IMR-90 (cell line): ENCODE results near the gene INPP5A. TPM values are rescaled to one million over a fixed set of nuclear protein-coding genes. Genes with fewer than 3 reads are reported as not detected.

Experiments
- ATAC-seq: fragments of 200-7000 bp; cut with Tn5 transposase; 2 replicates; pipeline ENCODE4 v1.9.1; 2020; ENCODE audit warnings: low read depth, mild to moderate bottlenecking, moderate library complexity
- BruUV-seq: library from RNA; stranded (reverse); fragments of 400-500 nt; replicated peaks from 2 replicates; lab custom pipeline; 2021; lab: Mats Ljungman, UMichigan
- CTCF ChIA-PET: fragments of 300-600 bp; formaldehyde crosslinking; extraction: SDS; loops from one replicate; lab custom pipeline; 2021; ENCODE audit warnings: antibody characterized with exemption; lab: Yijun Ruan, JAX
- POLR2A ChIA-PET: fragments of 300-600 bp; sonication (Branson Sonifier 250); formaldehyde crosslinking; loops from one replicate; lab custom pipeline; 2022; ENCODE audit warnings: antibody characterized with exemption; ENCODE audit not compliant: unreplicated experiment; lab: Charles Lee
- DNase-seq: peaks from one replicate; pipeline ENCODE4 v3.0.0; 2013
- H2AFZ ChIP-seq: replicated peaks from 2 replicates; pipeline ENCODE3; 2013; ENCODE audit warnings: low read length, mild to moderate bottlenecking; ENCODE audit not compliant: poor library complexity
- H2AK5ac ChIP-seq: 2 replicates; pipeline ENCODE4 v1.6.1; 2013; ENCODE audit warnings: low read depth, low read length, inconsistent platforms
- H2AK9ac ChIP-seq: replicated peaks from 2 replicates; pipeline ENCODE3; 2013; ENCODE audit warnings: mild to moderate bottlenecking, low read depth, low read length, moderate library complexity; ENCODE audit not compliant: poor library complexity
- H2BK120ac ChIP-seq: 2 replicates; pipeline ENCODE4 v1.6.1; 2013; ENCODE audit warnings: low read depth, low read length, inconsistent platforms
- H2BK15ac ChIP-seq: 3 replicates; pipeline ENCODE4 v1.6.1; 2013; ENCODE audit warnings: low read depth, low read length, inconsistent platforms
- H2BK20ac ChIP-seq: 2 replicates; pipeline ENCODE4 v1.6.1; 2013; ENCODE audit warnings: low read depth, mild to moderate bottlenecking, inconsistent platforms, low read length, moderate library complexity
- H2BK5ac ChIP-seq: 2 replicates; pipeline ENCODE4 v1.6.1; 2013; ENCODE audit warnings: mild to moderate bottlenecking, low read depth, low read length, inconsistent platforms; ENCODE audit not compliant: poor library complexity, severe bottlenecking
- H3K14ac ChIP-seq: replicated peaks from 2 replicates; pipeline ENCODE4 v1.6.1; 2013; ENCODE audit warnings: low read depth, low read length, inconsistent platforms
- H3K18ac ChIP-seq: 2 replicates; pipeline ENCODE4 v1.6.1; 2013; ENCODE audit warnings: low read depth, low read length, control low read depth
- H3K23ac ChIP-seq: 2 replicates; pipeline ENCODE4 v1.6.1; 2013; ENCODE audit warnings: low read depth, low read length, inconsistent platforms
- H3K27ac ChIP-seq: 2 replicates; pipeline ENCODE4 v1.5.1; 2013; ENCODE audit warnings: mild to moderate bottlenecking, control low read depth, low read length; ENCODE audit not compliant: insufficient read depth
- H3K27me3 ChIP-seq: 2 replicates; pipeline ENCODE4 v1.6.1; 2013; ENCODE audit warnings: low read length; ENCODE audit not compliant: control insufficient read depth, insufficient read depth
- H3K36me3 ChIP-seq: 2 replicates; pipeline ENCODE4 v1.6.1; 2013; ENCODE audit warnings: low read length, mixed read lengths; ENCODE audit not compliant: control insufficient read depth, insufficient read depth
- H3K4ac ChIP-seq: 2 replicates; pipeline ENCODE4 v1.6.1; 2013; ENCODE audit warnings: low read depth, low read length, inconsistent platforms
- H3K4me1 ChIP-seq: 2 replicates; pipeline ENCODE4 v1.6.1; 2013; ENCODE audit warnings: low read length, mixed read lengths; ENCODE audit not compliant: control insufficient read depth, insufficient read depth
- H3K4me2 ChIP-seq: 2 replicates; pipeline ENCODE4 v1.6.1; 2013; ENCODE audit warnings: low read depth, mild to moderate bottlenecking, control low read depth, low read length, moderate library complexity
- H3K4me3 ChIP-seq: 2 replicates; pipeline ENCODE4 v1.5.1; 2013; ENCODE audit warnings: low read depth, mild to moderate bottlenecking, control low read depth, low read length, moderate library complexity; ENCODE audit not compliant: insufficient read depth
- H3K56ac ChIP-seq: 2 replicates; pipeline ENCODE4 v1.6.1; 2013; ENCODE audit warnings: low read length, inconsistent platforms; ENCODE audit not compliant: insufficient read depth; ENCODE audit errors: extremely low read depth
- H3K79me1 ChIP-seq, 2 experiments: 2 replicates each; pipeline ENCODE4 v1.6.1; 2013; ENCODE audit warnings: low read length in 2 of 2, inconsistent platforms in 1 of 2, low read depth in 1 of 2
- H3K9ac ChIP-seq: 2 replicates; pipeline ENCODE4 v1.6.1; 2013; ENCODE audit warnings: low read depth, low read length, control low read depth
- H3K9me1 ChIP-seq: 2 replicates; pipeline ENCODE4 v1.6.1; 2013; ENCODE audit warnings: low read length, inconsistent platforms; ENCODE audit not compliant: insufficient read depth
- H3K9me3 ChIP-seq: 2 replicates; pipeline ENCODE4 v1.6.1; 2013; ENCODE audit warnings: low read length; ENCODE audit not compliant: control insufficient read depth, insufficient read depth
- H4K20me1 ChIP-seq: 2 replicates; pipeline ENCODE4 v1.6.1; 2013; ENCODE audit warnings: low read length, inconsistent platforms; ENCODE audit not compliant: insufficient read depth
- H4K5ac ChIP-seq: 2 replicates; pipeline ENCODE4 v1.6.1; 2013; ENCODE audit warnings: mild to moderate bottlenecking, low read depth, low read length, control low read depth
- H4K8ac ChIP-seq, 2 experiments: 2 replicates each; pipeline ENCODE4 v1.6.1; 2013; ENCODE audit warnings: low read depth in 2 of 2, low read length in 2 of 2, control low read depth in 1 of 2, inconsistent platforms in 1 of 2
- H4K91ac ChIP-seq: 2 replicates; pipeline ENCODE4 v1.6.1; 2013; ENCODE audit warnings: low read depth, low read length, inconsistent platforms; ENCODE audit not compliant: insufficient read depth
- BHLHE40 ChIP-seq: fragments of 150-350 bp; IDR thresholded peaks from 2 replicates; pipeline ENCODE4 v1.6.1; 2016; ENCODE audit warnings: mild to moderate bottlenecking, low read depth, low read length
- CEBPB ChIP-seq: IDR thresholded peaks from 2 replicates; pipeline ENCODE4 v1.6.1; 2012; ENCODE audit warnings: low read depth, low read length, improper control_type of control experiment
- FOS ChIP-seq: fragments of 150-350 bp; IDR thresholded peaks from 2 replicates; pipeline ENCODE4 v1.6.1; 2016; ENCODE audit warnings: low read depth, low read length
- MXI1 ChIP-seq: IDR thresholded peaks from 2 replicates; pipeline ENCODE4 v1.6.1; 2012; ENCODE audit warnings: low read depth, mild to moderate bottlenecking, low read length, moderate library complexity, borderline replicate concordance
- NFE2L2 ChIP-seq: fragments of 150-350 bp; IDR thresholded peaks from 2 replicates; pipeline ENCODE4 v1.6.1; 2016; ENCODE audit warnings: low read depth, mild to moderate bottlenecking, low read length
- POLR2A ChIP-seq: IDR thresholded peaks from 2 replicates; pipeline ENCODE4 v1.6.1; 2012; ENCODE audit warnings: mild to moderate bottlenecking, low read depth, low read length
- RAD21 ChIP-seq: IDR thresholded peaks from 2 replicates; pipeline ENCODE4 v1.6.1; 2012; ENCODE audit warnings: low read length, improper control_type of control experiment
- SMC3 ChIP-seq: fragments of 150-350 bp; IDR thresholded peaks from 2 replicates; pipeline ENCODE4 v1.6.1; 2016; ENCODE audit warnings: low read depth, mild to moderate bottlenecking, antibody characterized with exemption, low read length, moderate library complexity
- WGBS, 2 experiments: methylation state at CpG; one replicate each; pipeline versions ENCODE4 v1.1.5 to v1.1.7; 2013; ENCODE audit warnings: missing lambda C conversion rate in 2 of 2; ENCODE audit not compliant: insufficient read length in 1 of 2; ENCODE audit errors: extremely low coverage in 2 of 2; 5-methylcytosine and 5-hydroxymethylcytosine counted together
- dilution Hi-C: fragments of 300-500 bp; cut with HindIII; formaldehyde crosslinking; loops from one replicate; pipeline ENCODE4 v1.14.3; 2018; ENCODE audit warnings: low sequenced_read_pairs; ENCODE audit not compliant: unreplicated experiment
- in situ Hi-C: fragments of 300-500 bp; cut with MboI; formaldehyde crosslinking; loops from 3 replicates; pipeline ENCODE4 v1.14.3; 2019; ENCODE audit warnings: low sequenced_read_pairs, inconsistent platforms, mixed read lengths
- intact Hi-C: fragments of 100-400 bp; cut with micrococcal nuclease; formaldehyde crosslinking; loops from 2 replicates; pipeline ENCODE4 v1.10.0; 2022
- polyA plus RNA-seq, 3 experiments: library from polyadenylated mRNA; depleted of rRNA; stranded (reverse); fragments of >200 nt; gene quantifications; 2 replicates each; pipeline ENCODE4 v1.2.3, GENCODE V29; 2012; ENCODE audit warnings: low replicate concordance in 1 of 3
- total RNA-seq: library from RNA; depleted of rRNA; stranded (reverse); fragments of >200 nt; gene quantifications from 2 replicates; pipeline ENCODE4 v1.2.3, GENCODE V29; 2012
- TF ChIP-seq, protein P1 (sequence below): conservative IDR thresholded peaks from 2 replicates; pipeline ENCODE4 v1.5.1; 2012; ENCODE audit warnings: mild to moderate bottlenecking, low read depth, low read length, improper control_type of control experiment
- TF ChIP-seq, protein P2 (sequence below): fragments of 150-350 bp; IDR thresholded peaks from 2 replicates; pipeline ENCODE4 v1.6.1; 2017; ENCODE audit warnings: mild to moderate bottlenecking, antibody characterized with exemption, low read length, low read depth

Gene INPP5A
- total and polyA plus RNA-seq, 2 of the 4 experiments (the other 2 are of a cell fraction): 21.4 to 36.7 TPM

DNA sequence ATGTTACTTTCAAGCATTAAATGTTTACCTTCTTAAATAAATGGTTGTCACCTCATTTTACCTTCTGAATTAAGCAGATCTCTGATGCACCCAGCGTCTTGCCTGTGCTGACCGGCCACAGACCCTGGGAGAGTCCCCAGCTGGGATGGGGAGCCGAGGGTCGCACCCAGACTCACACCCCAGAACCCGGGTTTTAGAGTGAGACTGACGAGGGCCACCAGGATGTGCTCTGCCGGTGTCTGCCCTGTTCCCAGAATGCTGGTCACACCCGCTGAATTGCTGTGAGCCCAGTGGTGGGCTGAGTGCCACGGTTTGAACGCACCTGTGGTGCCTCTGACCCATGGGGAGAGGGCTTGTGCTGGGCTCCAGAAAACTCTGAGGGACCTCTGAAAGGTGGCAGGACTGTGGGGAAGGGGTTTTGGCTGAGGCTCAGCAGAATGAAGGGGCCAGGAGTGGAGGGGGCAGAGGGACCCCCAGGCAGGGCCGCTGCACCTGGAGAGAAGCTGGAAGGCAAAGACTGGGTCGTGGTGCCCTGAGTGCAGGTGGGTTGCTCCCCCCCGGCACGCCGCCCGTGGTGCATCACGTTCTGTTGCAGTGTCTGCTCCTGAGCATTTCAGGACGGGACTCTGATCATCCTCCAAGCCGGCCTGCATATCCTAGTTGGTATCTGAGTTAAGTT is 39.2 kb downstream of the INPP5A start:
- Histone ChIP-seq H4K91ac (no peak overlapping the region), H3K18ac (no peak overlapping the region), H3K9ac (no peak overlapping the region), H3K4me3 (no peak overlapping the region), H3K27ac (no peak overlapping the region), H2BK15ac (no peak overlapping the region), H3K9me1 (peaks cover 15% of the 10 kb centered on the region; the same call in 1 of the 2 replicates), H2BK5ac (no peak overlapping the region), H2AFZ (no peak overlapping the region), H2BK120ac (no peak overlapping the region), H3K9me3 (no peaks in the 10 kb centered on the region), H3K4me1 (peaks cover 19% of the 10 kb centered on the region), H4K8ac (no peak overlapping the region), H3K27me3 (peaks cover 2% of the 10 kb centered on the region; the same call in 1 of the 2 replicates), H3K56ac (no peak overlapping the region), H4K20me1 (peaks cover 90% of the 10 kb centered on the region), H3K23ac (no peak overlapping the region), H3K14ac (no peak overlapping the region), H3K4me2 (no peak overlapping the region), H3K79me1 (peaks cover 20 to 59% of the 10 kb centered on the region in 2 experiments), H2AK5ac (no peak overlapping the region), H2BK20ac (no peak overlapping the region), H2AK9ac (no peak overlapping the region), H3K36me3 (no peaks in the 10 kb centered on the region), H4K5ac (no peak overlapping the region), H3K4ac (no peak overlapping the region)
- ChIA-PET CTCF (no interaction called here), POLR2A (no interaction called here)
- no TSS peak for BruUV-seq
- in situ Hi-C loops: no loop called here
- WGBS, 2 experiments: 97% methylated on average over 6 of the region's 19 CpGs; no CpG with 5 or more reads in 1 of the 2 experiments
- DNase-seq (no peak), ATAC-seq (no peak)
- TF ChIP-seq FOS (no peak), BHLHE40 (no peak), RAD21 (no peak), NFE2L2 (no peak), CEBPB (no peak), POLR2A (no peak), SMC3 (no peak), MXI1 (no peak)
- TF ChIP-seq, protein P1, sequence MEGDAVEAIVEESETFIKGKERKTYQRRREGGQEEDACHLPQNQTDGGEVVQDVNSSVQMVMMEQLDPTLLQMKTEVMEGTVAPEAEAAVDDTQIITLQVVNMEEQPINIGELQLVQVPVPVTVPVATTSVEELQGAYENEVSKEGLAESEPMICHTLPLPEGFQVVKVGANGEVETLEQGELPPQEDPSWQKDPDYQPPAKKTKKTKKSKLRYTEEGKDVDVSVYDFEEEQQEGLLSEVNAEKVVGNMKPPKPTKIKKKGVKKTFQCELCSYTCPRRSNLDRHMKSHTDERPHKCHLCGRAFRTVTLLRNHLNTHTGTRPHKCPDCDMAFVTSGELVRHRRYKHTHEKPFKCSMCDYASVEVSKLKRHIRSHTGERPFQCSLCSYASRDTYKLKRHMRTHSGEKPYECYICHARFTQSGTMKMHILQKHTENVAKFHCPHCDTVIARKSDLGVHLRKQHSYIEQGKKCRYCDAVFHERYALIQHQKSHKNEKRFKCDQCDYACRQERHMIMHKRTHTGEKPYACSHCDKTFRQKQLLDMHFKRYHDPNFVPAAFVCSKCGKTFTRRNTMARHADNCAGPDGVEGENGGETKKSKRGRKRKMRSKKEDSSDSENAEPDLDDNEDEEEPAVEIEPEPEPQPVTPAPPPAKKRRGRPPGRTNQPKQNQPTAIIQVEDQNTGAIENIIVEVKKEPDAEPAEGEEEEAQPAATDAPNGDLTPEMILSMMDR: no peak
- TF ChIP-seq, protein P2, sequence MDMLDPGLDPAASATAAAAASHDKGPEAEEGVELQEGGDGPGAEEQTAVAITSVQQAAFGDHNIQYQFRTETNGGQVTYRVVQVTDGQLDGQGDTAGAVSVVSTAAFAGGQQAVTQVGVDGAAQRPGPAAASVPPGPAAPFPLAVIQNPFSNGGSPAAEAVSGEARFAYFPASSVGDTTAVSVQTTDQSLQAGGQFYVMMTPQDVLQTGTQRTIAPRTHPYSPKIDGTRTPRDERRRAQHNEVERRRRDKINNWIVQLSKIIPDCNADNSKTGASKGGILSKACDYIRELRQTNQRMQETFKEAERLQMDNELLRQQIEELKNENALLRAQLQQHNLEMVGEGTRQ: no peak
- dilution Hi-C loops: no loop called here
- intact Hi-C loops: loop anchor here (1.0 to 5.0 kb wide), 2 partner anchors 40 to 119 kb away; partner anchors contain the start of gene INPP5A
